ENCODE data around the gene MPP4.
"Not testable (repeated sequence)": the region's sequence is repeated elsewhere in the genome, so short reads cannot be mapped to it uniquely, and the experiment has no call there.

MPP4 gene

GRCh38 chr2:201674794-201675193, 23.6 kb downstream of the MPP4 start:
- Histone ChIP-seq H3K9ac (ENCODE audit: insufficient read length, low read depth) (no peak overlapping the region), H3K36me3 (ENCODE audit: insufficient read depth, insufficient read length, low read length) (no peaks in the 10 kb centered on the region), H3K4me3 (ENCODE audit: insufficient read length, low read depth) (no peak overlapping the region), H3K4me1 (ENCODE audit: insufficient read depth, insufficient read length) (peaks cover 3% of the 10 kb centered on the region), H3K27me3 (ENCODE audit: insufficient read depth, insufficient read length) (no peaks in the 10 kb centered on the region), H3K9me3 (ENCODE audit: insufficient read depth, low read length) (no peaks in the 10 kb centered on the region)
- no peak for DNase-seq (ENCODE audit: low read depth, low spot score)
- no peak for TF ChIP-seq ZNF274 (IDR thresholded peaks at IDR 0.05; ENCODE audit: low read depth, low read length)
- TF ChIP-seq YY1 (IDR thresholded peaks at IDR 0.05; ENCODE audit: insufficient read depth, insufficient read length) = no peak
- no peak for TF ChIP-seq SUZ12 (IDR thresholded peaks at IDR 0.05; ENCODE audit: extremely low read depth, insufficient read depth, insufficient read length)

- TF ChIP-seq ZNF274 (IDR thresholded peaks at IDR 0.05; ENCODE audit: low read depth, low read length) (no peak), SUZ12 (IDR thresholded peaks at IDR 0.05; ENCODE audit: extremely low read depth, insufficient read depth, insufficient read length) (no peak), YY1 (IDR thresholded peaks at IDR 0.05; ENCODE audit: insufficient read depth, insufficient read length) (no peak)
- Histone ChIP-seq H3K36me3 (ENCODE audit: insufficient read depth, insufficient read length, low read length) (no peaks in the 10 kb centered on the region), H3K4me3 (ENCODE audit: insufficient read length, low read depth) (no peak overlapping the region), H3K4me1 (ENCODE audit: insufficient read depth, insufficient read length) (peaks cover 3% of the 10 kb centered on the region), H3K27me3 (ENCODE audit: insufficient read depth, insufficient read length) (no peaks in the 10 kb centered on the region), H3K9me3 (ENCODE audit: insufficient read depth, low read length) (no peaks in the 10 kb centered on the region), H3K9ac (ENCODE audit: insufficient read length, low read depth) (no peak overlapping the region)
- no peak for DNase-seq (ENCODE audit: low read depth, low spot score)
Measured at GRCh38 chr2:201674298-201674697, 24.1 kb downstream of the MPP4 start.

- peaks cover 2% of the 10 kb centered on the region for H3K4me1 ChIP-seq (ENCODE audit: insufficient read depth, insufficient read length)
- no peak overlapping the region for H3K4me3 ChIP-seq (ENCODE audit: insufficient read length, low read depth)
- no peaks in the 10 kb centered on the region for H3K9me3 ChIP-seq (ENCODE audit: insufficient read depth, low read length)
- no peak for DNase-seq (ENCODE audit: low read depth, low spot score)
- H3K27me3 ChIP-seq (ENCODE audit: insufficient read depth, insufficient read length) = no peaks in the 10 kb centered on the region
- H3K36me3 ChIP-seq (ENCODE audit: insufficient read depth, insufficient read length, low read length) = no peaks in the 10 kb centered on the region
- H3K9ac ChIP-seq (ENCODE audit: insufficient read length, low read depth) = no peak overlapping the region
- TF ChIP-seq ZNF274 (IDR thresholded peaks at IDR 0.05; ENCODE audit: low read depth, low read length) (no peak), YY1 (IDR thresholded peaks at IDR 0.05; ENCODE audit: insufficient read depth, insufficient read length) (no peak), SUZ12 (IDR thresholded peaks at IDR 0.05; ENCODE audit: extremely low read depth, insufficient read depth, insufficient read length) (no peak)
Measured at GRCh38 chr2:201673546-201673945, 24.9 kb downstream of the MPP4 start.

- H3K9ac ChIP-seq (ENCODE audit: insufficient read length, low read depth); H3K9me3 ChIP-seq (ENCODE audit: insufficient read depth, low read length); H3K4me1 ChIP-seq (ENCODE audit: insufficient read depth, insufficient read length); H3K36me3 ChIP-seq (ENCODE audit: insufficient read depth, insufficient read length, low read length); H3K4me3 ChIP-seq (ENCODE audit: insufficient read length, low read depth); H3K27me3 ChIP-seq (ENCODE audit: insufficient read depth, insufficient read length); DNase-seq (ENCODE audit: low read depth, low spot score): not testable (repeated sequence)
Measured at GRCh38 chr2:201671205-201671604, 27.2 kb downstream of the MPP4 start.

GRCh38 chr2:201669865-201670264, 28.6 kb downstream of the MPP4 start:
- H3K36me3 ChIP-seq (ENCODE audit: insufficient read depth, insufficient read length, low read length) = no peaks in the 10 kb centered on the region

GRCh38 chr2:201668402-201668910, 30.0 kb downstream of the MPP4 start:
- Histone ChIP-seq H3K9me3 (ENCODE audit: insufficient read depth, low read length) (no peaks in the 10 kb centered on the region), H3K27me3 (ENCODE audit: insufficient read depth, insufficient read length) (no peaks in the 10 kb centered on the region), H3K4me3 (ENCODE audit: insufficient read length, low read depth) (no peak overlapping the region), H3K9ac (ENCODE audit: insufficient read length, low read depth) (no peak overlapping the region), H3K4me1 (ENCODE audit: insufficient read depth, insufficient read length) (no peaks in the 10 kb centered on the region), H3K36me3 (ENCODE audit: insufficient read depth, insufficient read length, low read length) (no peaks in the 10 kb centered on the region)
- DNase-seq (ENCODE audit: low read depth, low spot score) = no peak
- TF ChIP-seq SUZ12 (IDR thresholded peaks at IDR 0.05; ENCODE audit: extremely low read depth, insufficient read depth, insufficient read length) = no peak
- TF ChIP-seq ZNF274 (IDR thresholded peaks at IDR 0.05; ENCODE audit: low read depth, low read length) = no peak
- no peak for TF ChIP-seq YY1 (IDR thresholded peaks at IDR 0.05; ENCODE audit: insufficient read depth, insufficient read length)

More at GRCh38 chr2:201669865-201670264, 28.6 kb downstream of the MPP4 start:
- Histone ChIP-seq H3K27me3 (ENCODE audit: insufficient read depth, insufficient read length) (no peaks in the 10 kb centered on the region), H3K4me1 (ENCODE audit: insufficient read depth, insufficient read length) (no peaks in the 10 kb centered on the region), H3K9ac (ENCODE audit: insufficient read length, low read depth) (no peak overlapping the region), H3K9me3 (ENCODE audit: insufficient read depth, low read length) (no peaks in the 10 kb centered on the region), H3K4me3 (ENCODE audit: insufficient read length, low read depth) (no peak overlapping the region)
- DNase-seq (ENCODE audit: low read depth, low spot score) = no peak
- TF ChIP-seq YY1 (IDR thresholded peaks at IDR 0.05; ENCODE audit: insufficient read depth, insufficient read length) (no peak), SUZ12 (IDR thresholded peaks at IDR 0.05; ENCODE audit: extremely low read depth, insufficient read depth, insufficient read length) (no peak), ZNF274 (IDR thresholded peaks at IDR 0.05; ENCODE audit: low read depth, low read length) (no peak)

- Histone ChIP-seq H3K27me3 (ENCODE audit: insufficient read depth, insufficient read length) (no peaks in the 10 kb centered on the region), H3K9ac (ENCODE audit: insufficient read length, low read depth) (no peak overlapping the region), H3K4me1 (ENCODE audit: insufficient read depth, insufficient read length) (no peaks in the 10 kb centered on the region), H3K9me3 (ENCODE audit: insufficient read depth, low read length) (no peaks in the 10 kb centered on the region), H3K36me3 (ENCODE audit: insufficient read depth, insufficient read length, low read length) (no peaks in the 10 kb centered on the region), H3K4me3 (ENCODE audit: insufficient read length, low read depth) (no peak overlapping the region)
- no peak for TF ChIP-seq ZNF274 (IDR thresholded peaks at IDR 0.05; ENCODE audit: low read depth, low read length)
- TF ChIP-seq SUZ12 (IDR thresholded peaks at IDR 0.05; ENCODE audit: extremely low read depth, insufficient read depth, insufficient read length) = no peak
- TF ChIP-seq YY1 (IDR thresholded peaks at IDR 0.05; ENCODE audit: insufficient read depth, insufficient read length) = no peak
- DNase-seq (ENCODE audit: low read depth, low spot score) = no peak
Measured at GRCh38 chr2:201664334-201664733, 34.1 kb downstream of the MPP4 start.

- H3K4me3 ChIP-seq (ENCODE audit: insufficient read length, low read depth) = no peak overlapping the region
- no peaks in the 10 kb centered on the region for H3K36me3 ChIP-seq (ENCODE audit: insufficient read depth, insufficient read length, low read length)
- H3K9me3 ChIP-seq (ENCODE audit: insufficient read depth, low read length) = no peaks in the 10 kb centered on the region
- TF ChIP-seq ZNF274 (IDR thresholded peaks at IDR 0.05; ENCODE audit: low read depth, low read length) (no peak), SUZ12 (IDR thresholded peaks at IDR 0.05; ENCODE audit: extremely low read depth, insufficient read depth, insufficient read length) (no peak), YY1 (IDR thresholded peaks at IDR 0.05; ENCODE audit: insufficient read depth, insufficient read length) (no peak)
- peaks cover 5% of the 10 kb centered on the region for H3K4me1 ChIP-seq (ENCODE audit: insufficient read depth, insufficient read length)
- DNase-seq (ENCODE audit: low read depth, low spot score) = no peak
- H3K9ac ChIP-seq (ENCODE audit: insufficient read length, low read depth) = no peak overlapping the region
- H3K27me3 ChIP-seq (ENCODE audit: insufficient read depth, insufficient read length) = no peaks in the 10 kb centered on the region
Measured at GRCh38 chr2:201661366-201661765, 37.1 kb downstream of the MPP4 start.

Measured in NT2/D1 (cell line).